Liver (tissue), 3 donors: Measurements from ENCODE around the gene CALY.

Experiments used
- CTCF ChIP-seq: fragments of 150-350 bp; IDR thresholded peaks from 2 replicates; pipeline ENCODE4 v1.5.1; 2017; ENCODE audit warnings: improper control_type of control experiment, low read depth, low read length; ENCODE audit not compliant: missing input control
- HNF4A ChIP-seq, 2 donors: conservative IDR thresholded peaks; 2 replicates each; pipeline ENCODE4 v1.6.1; 2016; ENCODE audit warnings: antibody characterized with exemption in 2 of 2, mild to moderate bottlenecking in 2 of 2
- JUND ChIP-seq, 2 donors: IDR thresholded peaks; 2 replicates each; pipeline ENCODE4 v1.6.1; 2016; ENCODE audit warnings: antibody characterized with exemption in 2 of 2
- RXRA ChIP-seq, 2 donors: IDR thresholded peaks; 2 replicates each; pipeline ENCODE4 v1.6.1; 2017 to 2018; ENCODE audit warnings: antibody characterized with exemption in 2 of 2, mild to moderate bottlenecking in 1 of 2
- TF ChIP-seq, protein P1 (sequence below): IDR thresholded peaks from 2 replicates; pipeline ENCODE4 v1.6.1; 2016; ENCODE audit warnings: antibody characterized with exemption
- donor health status: healthy.
- donor health status: healthy.

- no peak for TF ChIP-seq RXRA (IDR thresholded peaks at IDR 0.05)
- no peak for TF ChIP-seq HNF4A (conservative IDR thresholded peaks at IDR 0.05)
- TF ChIP-seq CTCF = no peak
- TF ChIP-seq, protein P1, sequence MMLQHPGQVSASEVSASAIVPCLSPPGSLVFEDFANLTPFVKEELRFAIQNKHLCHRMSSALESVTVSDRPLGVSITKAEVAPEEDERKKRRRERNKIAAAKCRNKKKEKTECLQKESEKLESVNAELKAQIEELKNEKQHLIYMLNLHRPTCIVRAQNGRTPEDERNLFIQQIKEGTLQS = no peak
- no peak for TF ChIP-seq JUND (IDR thresholded peaks at IDR 0.05)
Measured at GRCh38 chr10:133276100-133276434, 60.6 kb downstream of the CALY start.
